HG03558 (cell line): ENCODE measurements around the gene ZDHHC7.
"Not testable (repeated sequence)": the region's sequence is repeated elsewhere in the genome, so short reads cannot be mapped to it uniquely, and the experiment has no call there.

Experiments
- ATAC-seq: cut with Tn5 transposase; IDR thresholded peaks from one replicate; pipeline ENCODE4 v1.9.1; 2021; ENCODE audit warnings: moderate number of reproducible peaks; ENCODE audit not compliant: unreplicated experiment; ENCODE audit errors: extremely low read depth

The ZDHHC7 gene

DNA sequence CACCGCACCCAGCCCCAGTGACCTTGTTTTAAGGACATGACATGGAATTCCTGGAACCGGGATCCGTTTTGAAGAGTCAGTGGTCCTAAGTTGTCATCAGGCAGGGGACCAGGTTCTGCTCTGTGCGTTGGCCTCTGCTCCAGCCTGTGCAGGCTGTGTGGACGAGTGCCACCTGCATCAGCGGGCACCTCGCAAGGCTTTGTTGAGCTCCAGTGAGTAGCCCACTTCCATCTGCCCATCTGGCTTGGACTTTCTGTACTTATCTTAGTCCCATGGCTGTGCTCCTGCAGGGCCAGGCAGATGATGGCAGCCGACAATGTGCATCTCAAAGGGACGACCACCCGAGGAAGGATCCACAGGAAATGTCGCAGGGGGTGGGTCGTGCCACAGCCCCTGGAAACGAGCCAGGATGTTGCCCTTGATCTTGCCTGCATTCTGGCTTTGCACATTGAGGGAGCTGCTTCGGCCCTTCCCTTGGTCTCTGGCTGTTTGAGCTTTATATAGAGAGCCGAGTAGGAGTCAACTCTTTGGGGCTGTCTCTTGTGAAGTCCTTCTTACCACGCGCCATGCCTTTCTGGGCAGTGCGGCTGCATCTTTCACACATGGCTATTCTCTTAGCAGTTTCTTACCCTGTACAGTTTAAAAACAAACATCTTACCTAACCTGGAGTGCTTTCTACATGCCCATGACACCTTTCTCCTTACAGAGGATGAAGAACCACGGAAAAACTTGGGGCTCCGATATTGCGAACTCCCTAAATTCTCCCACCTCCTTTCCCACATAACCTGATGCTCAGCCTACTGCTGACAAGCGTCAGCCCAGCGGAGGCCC lies 34.5 kb upstream of the ZDHHC7 start:
- ATAC-seq = no peak

DNA sequence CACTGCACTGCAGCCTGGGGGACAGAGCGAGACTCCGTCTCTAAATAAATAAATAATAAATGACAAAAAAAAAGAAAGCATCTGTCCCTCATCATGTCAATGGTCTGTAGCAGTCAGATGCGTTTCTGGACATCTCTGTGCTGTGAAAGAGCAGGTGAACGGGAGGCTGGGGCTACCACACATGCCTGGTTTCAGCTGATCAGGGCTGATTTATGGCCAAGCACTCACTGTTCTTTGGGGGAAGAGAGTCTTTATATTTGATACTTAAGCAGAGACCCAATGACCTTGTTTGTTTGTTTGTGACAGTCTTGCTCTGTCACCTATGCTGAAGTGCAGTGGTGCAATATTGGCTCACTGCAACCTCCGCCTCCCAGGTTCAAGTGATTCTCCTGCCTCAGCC lies 33.7 kb upstream of the ZDHHC7 start:
- no peak for ATAC-seq

DNA sequence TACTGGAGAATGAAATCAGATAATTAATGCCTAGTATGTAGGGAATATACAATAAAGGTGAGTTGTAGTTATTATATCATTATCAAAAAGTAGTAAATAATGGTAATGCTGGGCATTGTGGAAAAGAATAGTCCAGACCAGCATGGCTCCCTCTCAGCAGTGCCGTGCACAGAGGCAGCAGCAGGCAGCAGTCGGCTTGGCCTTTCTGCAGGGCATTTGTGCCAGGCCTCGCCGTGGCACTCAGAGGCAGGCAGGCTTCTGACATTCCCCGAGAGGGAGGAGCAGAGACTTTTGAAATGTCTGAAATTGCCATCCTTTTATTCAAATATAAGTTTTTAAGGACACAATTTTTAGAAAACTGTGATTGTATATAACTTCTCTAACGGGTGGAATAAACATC lies 31.3 kb upstream of the ZDHHC7 start:
- ATAC-seq = no peak

DNA sequence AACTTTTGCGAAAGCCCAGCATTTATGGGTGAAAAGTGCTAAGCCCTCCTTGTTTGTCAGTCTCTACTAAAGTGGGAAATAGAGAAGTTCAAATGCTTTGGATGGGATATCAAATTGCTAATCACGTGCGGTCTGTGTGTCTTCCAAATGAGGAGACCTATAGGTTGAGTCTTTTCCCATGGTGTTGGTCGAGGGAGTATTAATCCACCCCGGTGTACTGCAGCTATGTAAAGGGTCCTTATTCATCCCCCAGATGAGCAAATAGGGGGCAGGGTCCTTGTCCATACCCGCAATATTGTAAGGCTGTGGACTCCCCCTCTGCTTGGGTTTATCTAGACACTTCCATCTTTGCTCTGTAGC lies 30.8 kb upstream of the ZDHHC7 start:
- ATAC-seq = no peak

DNA sequence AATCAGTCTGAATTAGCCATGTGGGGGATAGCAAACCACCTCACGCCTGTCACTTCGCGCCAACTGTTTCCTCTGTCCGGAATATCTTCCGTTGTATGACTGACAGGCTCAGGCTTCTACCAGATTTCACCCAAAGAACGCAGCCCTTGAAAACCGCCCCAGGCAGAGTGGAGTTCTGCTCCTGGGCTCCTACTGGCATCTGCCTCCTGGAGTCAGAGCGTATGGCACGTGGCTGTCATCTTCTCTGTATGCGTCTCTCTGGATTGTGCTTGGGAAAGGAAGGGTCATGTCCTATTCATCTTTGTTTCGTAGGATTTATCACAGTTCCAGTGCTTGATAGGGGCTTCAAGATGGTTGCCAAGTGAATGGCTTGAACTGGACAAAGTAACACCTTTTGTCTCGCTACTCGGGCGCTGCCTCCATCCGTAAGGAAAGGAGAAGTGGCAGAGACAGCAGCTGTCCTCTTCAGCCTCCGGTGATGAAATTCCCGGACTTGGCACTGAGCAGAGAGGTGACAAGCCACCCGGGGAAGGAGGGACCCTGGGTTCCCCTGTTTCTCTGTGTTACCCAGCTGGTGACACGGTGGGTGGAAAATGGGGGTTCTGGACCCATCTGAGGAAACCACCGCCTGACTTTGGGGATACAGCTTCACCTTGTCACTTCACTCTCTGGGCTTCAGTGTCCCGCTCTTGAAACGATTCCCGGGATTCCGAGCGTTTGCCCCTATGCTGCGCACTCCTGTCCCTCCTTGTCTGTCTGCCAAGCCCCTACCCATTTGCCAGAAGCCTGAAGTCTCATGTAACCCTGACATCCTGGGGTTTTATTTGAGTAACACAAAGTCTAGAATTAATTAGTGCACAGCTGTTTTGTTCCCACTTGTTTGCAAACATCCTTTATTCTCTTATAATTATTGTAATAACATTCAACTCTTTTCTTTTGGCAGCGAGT lies 30.2 kb upstream of the ZDHHC7 start:
- ATAC-seq = no peak

DNA sequence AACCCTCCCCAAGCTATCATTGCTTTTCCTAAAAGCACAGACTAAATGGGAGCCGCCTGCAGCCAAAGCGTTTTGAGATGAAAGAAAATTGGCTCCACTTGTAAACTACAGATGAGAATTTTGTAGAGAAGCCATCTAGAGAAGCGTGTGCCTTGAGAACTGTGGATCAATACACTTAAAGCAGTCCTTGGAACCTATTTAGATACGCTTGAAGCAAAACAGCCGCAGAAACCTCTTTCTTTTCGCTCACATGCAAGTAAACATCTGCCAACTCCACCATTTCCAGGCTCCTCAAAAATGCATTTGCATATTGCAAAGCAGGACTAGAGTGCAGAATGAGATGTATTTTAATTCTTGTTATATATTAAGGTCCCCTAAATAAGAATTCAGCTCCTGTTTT lies 29.4 kb upstream of the ZDHHC7 start:
- ATAC-seq = no peak

DNA sequence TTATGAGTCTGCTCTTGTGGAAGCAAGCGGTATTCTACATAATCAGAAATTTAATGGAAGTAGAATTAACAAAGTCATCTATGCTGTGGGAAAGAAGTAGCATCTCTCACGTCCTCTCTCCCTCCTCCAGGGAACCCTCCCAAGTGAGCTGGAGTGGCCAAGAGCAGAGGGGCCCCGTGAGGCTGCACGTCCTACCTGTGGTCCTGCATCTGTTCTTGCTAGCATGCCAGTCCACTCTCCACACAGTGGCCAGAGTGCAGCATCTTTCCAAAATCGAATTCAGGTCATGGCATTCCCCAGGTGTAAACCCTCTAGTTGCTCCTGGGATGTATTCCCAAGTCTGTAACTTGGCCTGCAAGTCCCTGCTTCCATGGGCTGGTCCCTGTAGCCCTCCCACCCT lies 26.4 kb upstream of the ZDHHC7 start:
- no peak for ATAC-seq

DNA sequence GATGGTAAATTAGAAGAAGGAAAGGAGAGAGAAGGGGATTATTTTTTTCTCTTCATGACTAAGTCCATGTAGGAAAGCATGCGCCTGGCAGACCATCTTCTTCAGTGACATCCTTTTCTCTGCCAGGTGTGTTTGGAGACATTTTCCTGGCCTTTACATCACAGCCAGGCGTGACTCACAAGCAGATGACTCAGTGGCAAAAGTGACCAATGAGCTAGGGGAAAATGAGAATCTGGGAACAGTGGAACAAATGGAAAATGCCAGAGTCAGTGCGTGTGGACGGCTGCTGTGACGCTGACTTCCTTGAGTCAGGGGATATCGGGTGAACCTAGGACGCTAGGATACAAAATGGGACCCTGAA lies 25.7 kb upstream of the ZDHHC7 start:
- ATAC-seq = no peak

DNA sequence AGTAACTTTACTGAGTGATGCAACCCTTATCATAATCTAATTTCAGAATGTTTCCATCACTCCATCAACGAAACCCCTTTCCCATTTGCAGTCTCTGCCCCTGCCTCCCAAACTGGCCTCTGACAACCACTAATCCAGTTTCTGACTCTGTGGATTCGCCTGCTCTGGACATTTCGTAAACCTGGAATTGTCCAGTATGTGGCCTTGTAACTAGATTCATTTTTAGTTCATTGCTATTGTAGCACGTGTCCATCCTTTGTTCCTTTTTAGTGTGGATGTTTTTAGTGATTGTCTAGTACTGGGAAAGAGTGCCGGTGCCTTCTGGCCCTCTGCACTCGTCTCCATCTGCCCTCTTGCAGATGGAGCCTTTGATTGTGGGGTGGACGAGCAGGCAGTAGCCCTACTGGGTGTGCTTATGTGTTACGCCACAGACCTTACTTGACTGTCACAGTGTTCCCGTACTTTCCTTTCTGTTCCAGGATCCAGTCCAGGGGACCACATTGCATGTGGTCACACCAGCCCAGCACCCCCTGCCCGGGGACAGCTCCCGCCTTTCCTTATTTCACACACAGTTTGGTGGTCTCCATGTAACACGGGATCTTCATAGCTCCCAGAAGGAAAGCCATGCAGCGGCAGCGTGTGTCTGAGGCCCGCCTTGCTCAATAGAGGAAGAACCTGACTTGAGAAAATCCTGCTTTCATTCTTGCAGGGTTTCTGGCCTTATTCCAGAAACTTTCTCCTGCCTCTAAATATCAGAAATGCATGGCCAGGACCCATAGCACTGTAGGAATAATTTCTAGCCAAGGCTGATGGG lies 25.1 kb upstream of the ZDHHC7 start:
- no peak for ATAC-seq

DNA sequence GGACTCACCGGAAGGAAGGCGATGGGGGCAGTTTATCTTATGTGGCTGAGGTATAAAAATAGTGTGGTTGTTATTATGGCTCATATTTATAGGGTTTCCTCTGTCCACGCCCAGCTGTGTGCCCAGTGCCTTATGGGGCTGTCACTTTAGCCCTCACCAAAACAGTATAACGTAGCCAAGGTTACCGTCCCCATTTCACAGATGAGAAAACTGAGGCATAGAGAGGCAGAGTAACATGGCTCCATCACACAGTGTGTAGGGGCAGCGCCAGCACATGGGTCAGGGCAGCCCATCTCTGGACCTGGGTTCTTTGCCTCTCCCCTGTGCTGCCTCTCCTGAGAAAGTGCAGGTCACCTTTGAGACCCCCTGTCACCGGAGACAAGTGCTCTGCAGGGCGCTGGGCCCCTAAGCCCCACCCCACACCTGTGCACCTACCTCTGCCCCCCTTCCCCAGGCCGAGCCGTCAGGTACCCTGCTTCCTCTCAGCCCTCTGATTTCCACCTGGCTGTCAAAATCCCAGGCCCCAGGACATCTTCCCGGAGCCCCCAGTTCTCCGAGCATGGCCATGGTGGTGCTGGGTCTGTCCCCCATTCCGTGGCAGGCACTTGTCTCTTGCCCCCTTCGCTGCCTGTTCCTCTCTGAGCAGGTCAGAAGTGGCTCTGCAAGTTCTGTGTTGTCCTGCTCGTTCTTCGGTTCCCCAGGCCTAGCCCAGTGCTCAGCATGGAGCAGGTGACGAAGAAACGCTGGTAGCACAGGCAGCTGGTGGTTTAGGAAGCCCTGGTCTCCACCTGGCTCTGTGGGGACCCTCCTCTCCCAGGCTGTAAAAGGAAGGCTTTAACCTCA lies 23.5 kb upstream of the ZDHHC7 start:
- ATAC-seq = no peak

DNA sequence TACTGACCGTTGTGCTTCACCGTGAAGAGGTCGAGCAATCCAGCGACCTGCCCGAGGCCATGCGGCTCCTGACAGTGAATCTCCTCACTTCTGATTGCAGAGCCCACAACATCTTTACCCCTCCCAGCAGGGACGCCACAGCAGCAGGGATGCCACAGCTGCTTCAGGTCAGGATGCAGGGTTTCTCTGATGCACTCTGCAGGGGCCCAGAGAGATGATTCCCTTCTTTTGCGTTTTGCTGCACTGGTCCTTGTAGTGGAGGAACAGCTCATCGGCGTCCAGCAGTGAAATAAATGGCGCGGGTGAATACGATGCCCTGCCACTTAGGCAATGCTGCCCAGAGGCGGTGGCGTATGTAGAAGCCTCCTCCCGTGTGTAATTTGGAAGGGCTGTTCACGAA lies 21.8 kb upstream of the ZDHHC7 start:
- ATAC-seq = no peak

DNA sequence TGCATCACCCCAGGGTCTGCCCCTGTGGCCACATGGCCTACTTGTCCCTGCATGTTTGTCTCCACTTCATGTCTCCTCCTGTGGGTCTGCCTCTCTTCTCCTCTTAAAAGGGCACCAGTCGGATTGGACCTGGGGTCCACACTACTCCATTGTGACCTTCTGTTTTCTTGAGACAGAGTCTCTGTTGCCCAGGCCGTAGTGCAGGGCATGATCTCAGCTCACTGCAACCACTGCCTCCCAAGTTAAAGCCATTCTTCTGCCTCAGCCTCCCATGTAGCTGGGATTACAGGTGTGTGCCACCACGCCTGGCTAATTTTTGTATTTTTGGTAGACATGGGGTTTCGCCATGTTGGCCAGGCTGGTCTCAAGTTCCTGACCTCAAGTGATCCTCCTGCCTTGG lies 20.9 kb upstream of the ZDHHC7 start:
- not testable (repeated sequence) for ATAC-seq

DNA sequence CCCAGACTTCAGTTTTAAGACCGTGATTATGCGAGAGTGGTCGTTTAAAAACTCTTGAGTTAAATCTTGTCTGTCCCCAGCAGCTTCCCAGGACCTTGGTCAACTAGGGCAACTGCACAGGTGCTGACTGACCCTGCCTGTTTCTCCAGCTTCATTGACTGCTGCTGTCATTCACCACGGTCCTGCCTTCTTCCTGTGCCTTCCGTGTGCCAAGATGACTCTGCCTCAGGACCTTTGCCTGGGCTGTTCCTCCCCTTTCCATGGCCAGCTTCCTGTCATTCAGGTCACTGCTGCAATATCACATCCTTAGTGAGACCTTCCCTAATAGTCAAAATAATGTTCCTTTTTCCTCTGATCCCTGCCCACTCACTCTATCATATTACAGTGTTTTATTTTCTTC lies 20.1 kb upstream of the ZDHHC7 start:
- ATAC-seq = no peak

DNA sequence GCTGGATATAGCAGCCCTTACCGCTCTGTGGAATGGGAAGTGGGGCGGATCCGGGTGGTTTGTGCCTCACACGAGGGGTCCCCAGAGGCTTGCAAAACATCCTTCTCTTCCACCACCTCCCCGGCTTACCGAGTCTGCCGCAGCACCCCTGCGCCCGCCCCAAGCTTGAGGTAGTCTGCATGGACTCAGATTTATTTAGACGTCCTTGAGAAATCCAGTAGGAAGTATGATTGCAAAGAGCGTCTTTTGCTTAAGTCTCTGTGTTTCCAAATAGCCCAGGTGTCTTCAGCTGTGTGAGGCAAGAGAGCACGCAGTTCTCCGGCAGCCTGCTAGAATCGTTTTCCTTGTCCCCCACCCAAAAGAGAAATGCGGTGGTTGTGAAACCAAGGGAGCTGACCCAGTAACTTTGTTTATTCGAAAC lies 18.7 kb upstream of the ZDHHC7 start:
- no peak for ATAC-seq

DNA sequence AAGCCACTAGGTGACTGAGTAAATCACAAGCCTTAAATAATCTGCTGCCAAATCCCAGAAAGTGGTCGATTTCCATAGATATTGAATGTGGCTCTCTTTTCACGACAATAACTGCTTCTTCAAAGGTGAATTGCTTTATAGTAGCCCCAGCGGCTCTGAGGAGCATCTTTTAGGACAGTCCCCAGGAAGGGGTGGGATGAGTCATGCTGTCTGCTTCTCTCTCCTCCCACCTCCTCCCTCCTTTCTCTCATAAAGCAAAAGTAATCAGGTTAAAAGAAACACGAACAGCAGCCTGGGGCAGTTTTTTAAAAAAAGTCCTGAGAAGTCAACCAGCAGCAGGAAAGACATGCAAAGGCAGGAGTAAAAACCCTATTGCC lies 18.1 kb upstream of the ZDHHC7 start:
- no peak for ATAC-seq

DNA sequence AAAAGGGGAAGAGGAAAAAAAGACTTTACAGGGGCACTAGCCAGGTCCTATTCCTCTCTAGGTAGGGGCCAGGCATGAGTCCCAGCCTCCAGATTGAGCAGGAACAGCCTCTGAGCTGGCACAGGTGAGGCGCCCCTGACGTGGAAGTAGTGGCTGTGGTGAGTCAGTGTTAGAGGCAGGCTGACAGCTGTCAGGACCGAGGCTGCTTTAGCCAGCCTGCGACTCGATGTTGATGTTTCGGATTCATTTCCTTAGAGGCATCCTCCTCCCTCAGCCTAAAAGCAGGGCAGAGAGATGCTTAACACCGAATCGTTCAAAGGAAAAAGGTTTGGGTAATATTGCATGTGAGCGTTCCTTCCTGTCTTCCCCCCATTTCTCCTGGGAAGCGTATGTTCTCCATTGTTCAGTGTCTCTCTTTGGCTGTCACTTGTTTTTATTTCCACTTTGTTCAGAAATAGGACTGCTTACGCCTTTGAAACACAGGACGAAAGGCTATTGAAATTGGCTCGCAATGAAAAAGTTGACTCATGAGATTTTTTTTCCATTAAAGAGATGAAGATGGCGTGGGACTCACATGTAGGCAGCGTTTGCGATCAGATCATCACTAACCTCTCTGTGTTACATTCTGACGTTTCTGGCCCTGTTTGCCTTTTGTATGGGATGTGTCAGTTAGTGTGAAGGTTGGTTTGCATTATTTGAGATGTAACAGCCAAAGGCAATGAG lies 17.5 kb upstream of the ZDHHC7 start:
- ATAC-seq = no peak

DNA sequence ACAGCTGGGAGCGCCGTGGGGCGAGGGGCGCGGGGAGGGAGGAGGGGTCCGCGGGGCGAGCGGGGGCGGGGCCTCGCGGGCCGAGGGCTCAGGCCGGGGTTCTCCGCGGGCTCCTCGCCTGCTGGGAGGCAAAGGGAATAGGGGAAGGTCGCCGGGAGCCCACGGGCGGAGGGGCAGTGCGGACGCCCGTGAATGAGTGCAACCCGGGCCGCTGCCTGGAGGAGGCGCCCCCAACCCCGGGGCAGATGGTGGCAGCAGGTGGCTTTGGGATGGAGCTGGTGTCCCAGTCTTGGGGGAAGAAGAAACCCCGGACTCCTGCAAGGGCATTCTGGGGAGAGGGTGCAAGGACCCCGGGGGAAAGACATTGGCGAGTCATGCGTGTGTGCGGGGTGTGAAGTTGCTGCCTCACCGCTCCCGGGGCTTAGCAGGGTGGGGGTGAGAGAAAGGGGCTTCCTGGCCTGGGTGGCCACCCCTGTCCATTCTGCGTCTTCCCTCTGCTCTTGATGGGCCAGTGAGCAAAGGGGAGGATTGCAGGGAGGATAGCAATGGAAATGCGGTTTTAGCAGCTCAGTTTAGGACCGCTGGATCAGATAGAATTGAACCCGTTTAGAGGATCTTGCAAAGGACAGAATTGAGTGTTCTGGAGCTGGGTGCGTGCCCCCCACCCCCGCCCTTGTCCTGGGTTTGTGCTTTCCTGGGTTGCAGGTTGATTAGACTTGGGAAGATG lies 16.8 kb upstream of the ZDHHC7 start:
- no peak for ATAC-seq

DNA sequence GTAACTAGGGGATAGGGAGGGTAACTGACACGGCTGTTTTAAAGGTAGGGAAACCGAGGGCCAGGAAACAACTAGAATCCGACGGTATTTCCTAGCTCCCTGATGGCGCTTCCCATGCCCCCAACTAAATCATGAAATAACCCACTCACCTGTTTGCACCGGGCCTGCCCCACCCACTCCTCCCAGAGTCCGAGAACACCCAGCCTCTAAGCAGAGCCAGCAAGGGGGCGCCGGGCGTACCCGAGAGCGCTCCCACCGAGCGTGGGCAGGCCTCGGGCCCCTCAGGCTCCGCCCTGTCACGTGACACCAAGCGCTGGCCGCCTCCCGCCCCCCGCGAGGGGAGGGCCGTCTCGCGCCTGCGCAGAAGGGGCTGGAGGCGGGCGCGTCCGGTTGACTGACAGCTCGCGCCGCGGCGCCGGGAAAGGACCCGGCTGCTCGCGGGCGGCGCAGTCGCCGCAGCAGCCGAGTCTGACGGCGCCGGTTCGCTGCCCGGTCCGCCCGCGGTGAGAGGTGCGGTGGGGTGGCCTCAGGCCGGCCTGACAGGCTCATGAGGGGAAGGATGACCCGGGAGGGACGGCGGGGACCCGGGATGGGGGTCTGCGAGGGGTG lies 16.1 kb upstream of the ZDHHC7 start, which contains the start of gene KIAA0513:
Gene KIAA0513 (plus strand): TSS at position 447 of the 609 bp plus-strand sequence. CDS start 39,277 bp downstream, outside the sequence.
- ATAC-seq = peak; percentile 65
